Measurements from ENCODE around the gene ABCG1. TPM values are rescaled to one million over a fixed set of nuclear protein-coding genes. Genes with fewer than 3 reads are reported as not detected.

Gene ABCG1
- total RNA-seq, 1 donor from 2014 or later = 11.4 TPM

DNA sequence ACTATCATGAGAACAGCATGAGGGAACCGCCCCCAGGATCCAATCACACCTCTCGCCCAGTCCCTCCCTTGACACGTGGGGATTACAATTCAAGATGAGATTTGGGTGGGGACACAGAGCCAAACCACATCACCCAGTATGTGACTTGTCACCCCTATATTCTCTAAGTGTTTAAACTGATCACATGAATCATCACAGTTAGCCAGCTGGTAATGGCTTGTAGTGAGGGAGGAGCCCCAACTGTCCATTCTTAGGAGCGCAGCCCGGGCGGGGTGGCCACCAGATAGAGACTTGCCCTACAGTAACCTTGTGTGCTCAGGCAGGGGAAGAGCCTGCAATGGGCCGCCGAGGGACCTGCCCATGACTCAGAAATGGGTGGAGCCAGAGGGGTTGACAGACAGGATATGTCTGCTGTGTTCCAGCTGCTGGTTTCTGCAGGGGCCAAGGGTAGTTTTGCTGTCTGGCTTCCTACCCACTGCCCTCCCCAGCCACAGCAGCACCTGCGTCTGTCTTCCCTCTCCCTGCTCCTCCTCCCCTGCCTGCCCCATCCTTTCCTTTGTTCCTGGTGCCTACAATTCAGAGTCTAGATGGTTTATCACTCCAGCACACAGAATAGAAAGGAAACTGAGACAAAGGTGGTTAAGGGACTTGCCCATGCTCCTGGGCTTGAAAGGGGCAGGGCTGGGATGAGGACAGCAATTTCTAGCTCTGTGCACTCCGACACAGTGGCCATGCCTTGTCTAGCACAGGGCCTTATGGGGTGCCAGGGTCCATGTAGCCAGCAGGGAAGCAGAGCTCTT is 9.2 kb downstream of the ABCG1 start:
- intact Hi-C loops (cut with micrococcal nuclease) = loop anchor here (1.0 kb wide), 4 partner anchors 8 to 40 kb away; no protein-coding TSS in a partner anchor
- Mint-ChIP-seq H3K27ac (peak overlapping the region; percentile 87), H3K27me3 (no peaks in the 10 kb centered on the region), H3K36me3 (ENCODE audit: low read depth) (peaks cover 27% of the 10 kb centered on the region), H3K9me3 (peaks cover 11% of the 10 kb centered on the region), H3K4me3 (peak overlapping the region; percentile 57), H3K4me1 (peaks cover 68% of the 10 kb centered on the region)
- peak; percentile 97 for DNase-seq

DNA sequence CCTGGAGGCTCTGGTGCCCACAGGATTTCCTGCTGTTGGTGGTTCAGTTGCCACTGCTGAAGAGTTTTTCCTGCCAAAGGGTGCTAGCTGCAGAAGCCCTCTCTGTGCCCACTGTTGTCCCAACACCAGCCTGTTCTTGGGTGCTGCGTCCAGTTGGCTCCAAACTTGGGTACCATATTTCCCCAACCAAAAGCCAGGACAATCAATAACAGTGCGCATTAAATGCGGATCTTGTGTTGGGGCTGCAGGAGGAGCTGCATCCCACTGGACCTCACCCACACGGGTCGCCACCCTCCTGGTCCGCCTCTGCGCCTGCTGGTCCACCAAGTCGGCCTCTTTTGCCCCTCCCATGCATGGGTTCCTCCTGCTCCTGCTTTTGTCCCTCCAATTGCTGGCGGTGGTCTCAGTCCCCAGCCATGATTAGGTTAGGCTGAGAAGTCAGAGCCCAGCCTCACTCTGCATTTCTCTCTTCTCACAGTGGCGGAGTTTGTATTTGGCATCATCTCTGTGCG is 9.8 kb downstream of the ABCG1 start:
- intact Hi-C loops (cut with micrococcal nuclease) = loop anchor here (1.0 kb wide), 4 partner anchors 8 to 40 kb away; no protein-coding TSS in a partner anchor
- H3K27me3 Mint-ChIP-seq = no peaks in the 10 kb centered on the region
- peaks cover 11% of the 10 kb centered on the region for H3K9me3 Mint-ChIP-seq
- H3K36me3 Mint-ChIP-seq (ENCODE audit: low read depth) = peaks cover 27% of the 10 kb centered on the region
- no peak for DNase-seq
- peak overlapping the region; percentile 87 for H3K27ac Mint-ChIP-seq
- peak overlapping the region; percentile 34 for H3K4me3 Mint-ChIP-seq
- H3K4me1 Mint-ChIP-seq = peaks cover 71% of the 10 kb centered on the region

DNA sequence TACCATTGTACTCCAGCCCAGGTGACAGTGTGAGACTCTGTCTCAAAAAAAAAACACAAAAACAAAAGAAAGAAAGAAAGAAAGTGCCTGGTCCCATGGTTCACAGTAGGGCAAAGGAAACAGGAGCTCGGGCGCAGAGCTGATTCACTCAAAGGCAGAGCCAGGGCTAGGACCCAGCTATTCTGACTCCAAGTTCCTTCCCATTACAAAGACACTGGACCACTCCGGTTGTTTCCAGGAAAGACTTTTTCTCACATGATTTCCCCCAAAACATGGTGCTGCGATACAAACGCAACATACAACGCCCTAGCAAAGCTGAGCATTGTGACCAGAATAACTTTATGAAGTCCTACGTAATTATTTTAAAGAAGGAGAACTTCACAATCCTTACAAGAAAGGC is 10.7 kb downstream of the ABCG1 start:
- peaks cover 77% of the 10 kb centered on the region for H3K4me1 Mint-ChIP-seq
- peaks cover 11% of the 10 kb centered on the region for H3K9me3 Mint-ChIP-seq
- no peak overlapping the region for H3K27ac Mint-ChIP-seq
- intact Hi-C loops (cut with micrococcal nuclease) = loop anchor here (5.0 to 10.0 kb wide), 4 partner anchors 188 to 805 kb away; partner anchors contain the start of gene MX1
- no peak overlapping the region for H3K4me3 Mint-ChIP-seq
- H3K27me3 Mint-ChIP-seq = no peaks in the 10 kb centered on the region
- no peak for DNase-seq
- H3K36me3 Mint-ChIP-seq (ENCODE audit: low read depth) = peaks cover 27% of the 10 kb centered on the region

DNA sequence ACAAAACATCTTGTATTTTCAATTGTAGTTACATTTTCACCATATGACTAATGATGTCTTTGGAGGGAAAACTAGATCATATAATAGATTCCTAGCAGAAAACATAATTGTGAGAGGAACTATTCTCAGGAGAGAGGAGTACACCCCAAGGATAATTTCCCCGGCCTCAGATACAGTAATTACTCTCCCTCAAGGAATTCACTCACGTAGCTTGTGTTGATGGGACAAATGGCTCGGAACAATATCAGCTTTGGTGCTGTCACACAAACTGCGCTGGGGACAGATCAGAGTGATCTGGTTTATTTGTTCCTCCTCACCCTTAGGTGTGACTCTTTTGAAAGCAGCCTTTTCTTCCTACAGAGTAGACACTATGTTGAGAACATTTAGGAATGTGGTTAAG is 11.2 kb downstream of the ABCG1 start:
- no peaks in the 10 kb centered on the region for H3K27me3 Mint-ChIP-seq
- H3K4me1 Mint-ChIP-seq = peaks cover 77% of the 10 kb centered on the region
- no peak for DNase-seq
- intact Hi-C loops (cut with micrococcal nuclease) = loop anchor here (5.0 to 10.0 kb wide), 4 partner anchors 187 to 805 kb away; partner anchors contain the start of gene MX1
- H3K9me3 Mint-ChIP-seq = peaks cover 11% of the 10 kb centered on the region
- no peak overlapping the region for H3K4me3 Mint-ChIP-seq
- peaks cover 25% of the 10 kb centered on the region for H3K36me3 Mint-ChIP-seq (ENCODE audit: low read depth)
- no peak overlapping the region for H3K27ac Mint-ChIP-seq

- Mint-ChIP-seq H3K4me3 (no peak overlapping the region), H3K4me1 (peaks cover 80% of the 10 kb centered on the region), H3K36me3 (ENCODE audit: low read depth) (peaks cover 23% of the 10 kb centered on the region), H3K27me3 (no peaks in the 10 kb centered on the region), H3K27ac (no peak overlapping the region), H3K9me3 (peaks cover 11% of the 10 kb centered on the region)
- no peak for DNase-seq
- intact Hi-C loops (cut with micrococcal nuclease) = loop anchor here (5.0 to 10.0 kb wide), 4 partner anchors 187 to 806 kb away; partner anchors contain the start of gene MX1
These were observed 11.7 kb downstream of the ABCG1 start for GRCh38 chr21:42230636-42231035.

GRCh38 chr21:42231756-42232155 is 12.8 kb downstream of the ABCG1 start:
- intact Hi-C loops (cut with micrococcal nuclease) = loop anchor here (5.0 to 10.0 kb wide), 4 partner anchors 186 to 807 kb away; partner anchors contain the start of gene MX1
- Mint-ChIP-seq H3K27ac (peak overlapping the region; percentile 97), H3K36me3 (ENCODE audit: low read depth) (peaks cover 15% of the 10 kb centered on the region), H3K4me1 (peaks cover 84% of the 10 kb centered on the region), H3K9me3 (peaks cover 11% of the 10 kb centered on the region), H3K27me3 (no peaks in the 10 kb centered on the region), H3K4me3 (no peak overlapping the region)
- DNase-seq = no peak

- H3K27ac Mint-ChIP-seq = peak overlapping the region; percentile 97
- H3K9me3 Mint-ChIP-seq = peaks cover 11% of the 10 kb centered on the region
- H3K4me3 Mint-ChIP-seq = peak overlapping the region; percentile 82
- H3K36me3 Mint-ChIP-seq (ENCODE audit: low read depth) = peaks cover 12% of the 10 kb centered on the region
- H3K27me3 Mint-ChIP-seq = no peaks in the 10 kb centered on the region
- intact Hi-C loops (cut with micrococcal nuclease) = loop anchor here (5.0 to 10.0 kb wide), 4 partner anchors 185 to 808 kb away; partner anchors contain the start of gene MX1
- peaks cover 85% of the 10 kb centered on the region for H3K4me1 Mint-ChIP-seq
- peak; percentile 72 for DNase-seq
These were observed 13.4 kb downstream of the ABCG1 start for GRCh38 chr21:42232176-42232825.

GRCh38 chr21:42233067-42233961 is 14.4 kb downstream of the ABCG1 start:
- Mint-ChIP-seq H3K4me3 (peak overlapping the region; percentile 82), H3K27me3 (no peaks in the 10 kb centered on the region), H3K9me3 (peaks cover 6% of the 10 kb centered on the region), H3K27ac (peak overlapping the region; percentile 97), H3K4me1 (peaks cover 84% of the 10 kb centered on the region), H3K36me3 (ENCODE audit: low read depth) (peaks cover 6% of the 10 kb centered on the region)
- intact Hi-C loops (cut with micrococcal nuclease) = loop anchor here (1.0 to 10.0 kb wide), 5 partner anchors 45 to 809 kb away; partner anchors contain the start of gene MX1
- DNase-seq = peak; percentile 93

DNA sequence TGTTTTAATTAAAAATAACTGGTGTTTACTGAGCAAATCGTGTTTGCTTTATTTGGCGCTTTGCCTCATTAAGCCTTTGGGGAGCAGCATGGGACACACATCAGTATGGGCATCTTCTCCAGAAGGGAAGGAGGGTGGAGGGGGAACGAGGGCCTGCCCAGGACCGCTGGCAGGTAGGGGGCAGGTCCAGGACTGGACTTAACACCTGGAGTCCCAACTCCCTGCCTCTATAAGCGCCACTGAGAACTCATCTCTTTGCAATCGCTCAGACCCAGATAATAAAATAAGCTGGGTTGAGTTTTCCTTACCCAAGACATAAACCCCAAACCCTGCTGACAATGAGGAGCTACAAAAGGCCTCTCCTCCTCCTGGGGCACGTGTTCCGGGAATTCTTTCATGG is 15.1 kb downstream of the ABCG1 start:
- peak overlapping the region; percentile 82 for H3K4me3 Mint-ChIP-seq
- peaks cover 6% of the 10 kb centered on the region for H3K36me3 Mint-ChIP-seq (ENCODE audit: low read depth)
- DNase-seq = peak; percentile 67
- no peaks in the 10 kb centered on the region for H3K27me3 Mint-ChIP-seq
- peaks cover 87% of the 10 kb centered on the region for H3K4me1 Mint-ChIP-seq
- intact Hi-C loops (cut with micrococcal nuclease) = loop anchor here (2.0 to 10.0 kb wide), 5 partner anchors 13 to 809 kb away; partner anchors contain the start of gene MX1
- peak overlapping the region; percentile 97 for H3K27ac Mint-ChIP-seq
- H3K9me3 Mint-ChIP-seq = peaks cover 6% of the 10 kb centered on the region

- peak; percentile 95 for DNase-seq
- Mint-ChIP-seq H3K9me3 (peaks cover 6% of the 10 kb centered on the region), H3K27me3 (no peaks in the 10 kb centered on the region), H3K4me3 (peak overlapping the region; percentile 82), H3K4me1 (peaks cover 86% of the 10 kb centered on the region), H3K36me3 (ENCODE audit: low read depth) (peaks cover 6% of the 10 kb centered on the region), H3K27ac (peak overlapping the region; percentile 97)
- intact Hi-C loops (cut with micrococcal nuclease) = loop anchor here (2.0 to 10.0 kb wide), 5 partner anchors 14 to 810 kb away; partner anchors contain the start of gene MX1
These were observed 15.7 kb downstream of the ABCG1 start for GRCh38 chr21:42234464-42235241.

- Mint-ChIP-seq H3K36me3 (ENCODE audit: low read depth) (peaks cover 6% of the 10 kb centered on the region), H3K9me3 (peaks cover 6% of the 10 kb centered on the region), H3K4me3 (peak overlapping the region; percentile 72), H3K27ac (peak overlapping the region; percentile 94), H3K4me1 (peaks cover 81% of the 10 kb centered on the region), H3K27me3 (no peaks in the 10 kb centered on the region)
- DNase-seq = no peak
- intact Hi-C loops (cut with micrococcal nuclease) = loop anchor here (2.0 to 10.0 kb wide), 2 partner anchors 15 to 811 kb away; partner anchors contain the start of gene MX1
These were observed 16.7 kb downstream of the ABCG1 start for GRCh38 chr21:42235593-42235992.

- peaks cover 6% of the 10 kb centered on the region for H3K36me3 Mint-ChIP-seq (ENCODE audit: low read depth)
- H3K27me3 Mint-ChIP-seq = no peaks in the 10 kb centered on the region
- peaks cover 78% of the 10 kb centered on the region for H3K4me1 Mint-ChIP-seq
- intact Hi-C loops (cut with micrococcal nuclease) = loop anchor here (1.0 to 10.0 kb wide), 3 partner anchors 8 to 811 kb away; partner anchors contain the start of gene MX1
- peaks cover 6% of the 10 kb centered on the region for H3K9me3 Mint-ChIP-seq
- peak overlapping the region; percentile 94 for H3K27ac Mint-ChIP-seq
- H3K4me3 Mint-ChIP-seq = peak overlapping the region; percentile 55
- no peak for DNase-seq
These were observed 17.1 kb downstream of the ABCG1 start for GRCh38 chr21:42236014-42236413.
